Measurements from ENCODE around the gene CEP41. TPM values are rescaled to one million over a fixed set of nuclear protein-coding genes. Genes with fewer than 3 reads are reported as not detected.

The CEP41 gene
- 6.5 and 9.8 TPM in 2 replicates for total RNA-seq

GRCh38 chr7:130440527-130441365, at the start of gene CEP41:
CEP41 (minus strand) TSS chr7:130441016; CDS start chr7:130440966, 50 bp downstream.

GRCh38 chr7:130379921-130380860, 60.6 kb downstream of the CEP41 start, which contains the start of gene CPA1:
CPA1 (plus strand) TSS chr7:130380494; CDS start chr7:130380521, 27 bp downstream.

GRCh38 chr7:130344271-130344866, 96.4 kb downstream of the CEP41 start, which contains the start of gene CPA5:
CPA5 (plus strand) TSS chr7:130344816; CDS start chr7:130346486, 1,670 bp downstream.

Other genes with a start within 250 kb of the CEP41 start
- gene TMEM209, start 235.6 kb downstream of the CEP41 start, total RNA-seq, result 4.4 and 8.7 TPM in 2 replicates
- gene SSMEM1, start 233.2 kb downstream of the CEP41 start, total RNA-seq, result not detected in 2 replicates
- gene CPA2, start 174.2 kb downstream of the CEP41 start, total RNA-seq, result not detected in 2 replicates
- gene CPA4, start 147.9 kb downstream of the CEP41 start, total RNA-seq, result 0.25 TPM in 1 of 2 replicates, not detected in the other
- gene CPA5, start 96.2 kb downstream of the CEP41 start, total RNA-seq, result not detected in 2 replicates
- gene CPA1, start 60.5 kb downstream of the CEP41 start, total RNA-seq, result not detected in 2 replicates
- 1.1 and 3.2 TPM in 2 replicates for gene MEST, start 51.1 kb upstream of the CEP41 start, total RNA-seq
- 15.4 and 18.8 TPM in 2 replicates for gene COPG2, start 227.7 kb upstream of the CEP41 start, total RNA-seq
- gene TSGA13, start 245.5 kb upstream of the CEP41 start, total RNA-seq, result not detected in 2 replicates